NT2/D1 (cell line): ENCODE measurements around the gene KIF26A.

ENCODE experiments used
- SUZ12 ChIP-seq: IDR thresholded peaks from 2 replicates; pipeline ENCODE4 v1.6.1; 2011; ENCODE audit not compliant: insufficient read length, insufficient read depth; ENCODE audit errors: extremely low read depth
- YY1 ChIP-seq: IDR thresholded peaks from 2 replicates; pipeline ENCODE4 v1.6.1; 2011; ENCODE audit not compliant: insufficient read length, insufficient read depth
- ZNF274 ChIP-seq: IDR thresholded peaks from 2 replicates; pipeline ENCODE4 v1.6.1; 2011; ENCODE audit warnings: mild to moderate bottlenecking, low read depth, low read length

DNA sequence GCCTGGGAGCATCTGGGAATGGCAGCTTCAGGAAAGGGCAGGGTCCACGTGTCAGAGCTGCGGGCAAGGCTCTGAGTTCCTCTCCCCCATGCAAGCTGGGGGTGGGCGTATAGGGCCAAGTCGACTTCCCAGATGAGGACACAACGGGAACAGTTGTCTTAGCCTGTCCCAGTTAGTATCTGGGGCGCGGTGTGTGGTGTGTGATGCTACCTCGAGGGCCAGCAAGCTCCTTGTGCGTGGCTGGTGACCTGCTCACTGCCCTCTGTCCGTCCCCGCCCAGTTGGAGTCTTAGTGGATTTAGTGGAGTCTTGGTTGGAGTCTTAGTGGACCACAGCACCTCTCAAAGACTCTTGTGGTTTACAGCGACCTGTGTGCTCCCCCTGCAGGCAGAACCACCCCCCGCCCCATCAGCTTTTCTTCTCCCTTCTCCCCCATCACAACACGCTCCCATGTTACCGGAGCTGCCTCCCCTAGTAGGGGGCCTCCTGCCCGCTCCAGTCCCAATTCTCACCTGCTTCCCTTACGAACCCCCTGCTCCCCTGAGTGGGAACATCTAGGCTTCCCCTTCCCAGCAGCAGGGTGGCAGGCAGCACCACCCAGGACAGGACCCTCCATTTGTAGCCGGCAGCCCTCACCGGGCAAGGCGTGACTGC is 44.2 kb upstream of the KIF26A start:
- TF ChIP-seq YY1: no peak
- TF ChIP-seq ZNF274: no peak
- TF ChIP-seq SUZ12: no peak
